Ishikawa (cell line): Measurements from ENCODE around the gene RGS6.

Experiments
- CEBPB ChIP-seq: IDR thresholded peaks from 2 replicates; pipeline ENCODE4 v1.6.1; 2012
- CREB1 ChIP-seq: IDR thresholded peaks from 2 replicates; pipeline ENCODE4 v1.6.1; 2012; ENCODE audit warnings: low read depth
- EP300 ChIP-seq: IDR thresholded peaks from 2 replicates; pipeline ENCODE4 v1.6.1; 2012; ENCODE audit warnings: borderline replicate concordance
- NFIC ChIP-seq: IDR thresholded peaks from 2 replicates; pipeline ENCODE4 v1.6.1; 2012
- RAD21 ChIP-seq: IDR thresholded peaks from 2 replicates; pipeline ENCODE4 v1.6.1; 2012; ENCODE audit warnings: low read depth
- REST ChIP-seq: IDR thresholded peaks from 2 replicates; pipeline ENCODE4 v1.6.1; 2012; ENCODE audit warnings: low read depth, mild to moderate bottlenecking
- TAF1 ChIP-seq: IDR thresholded peaks from 2 replicates; pipeline ENCODE4 v1.6.1; 2012; ENCODE audit warnings: low read depth, mild to moderate bottlenecking
- TEAD4 ChIP-seq: IDR thresholded peaks from 2 replicates; pipeline ENCODE4 v1.6.1; 2012
- USF1 ChIP-seq: IDR thresholded peaks from 2 replicates; pipeline ENCODE4 v1.6.1; 2012
- YY1 ChIP-seq: IDR thresholded peaks from 2 replicates; pipeline ENCODE4 v1.6.1; 2012; ENCODE audit warnings: low read depth

GRCh38 chr14:72222046-72222445 lies 289.8 kb downstream of the RGS6 start:
- TF ChIP-seq RAD21, result no peak
- no peak for TF ChIP-seq EP300
- no peak for TF ChIP-seq CREB1
- no peak for TF ChIP-seq USF1
- no peak for TF ChIP-seq YY1
- no peak for TF ChIP-seq NFIC
- no peak for TF ChIP-seq REST
- no peak for TF ChIP-seq TAF1
- TF ChIP-seq CEBPB, result no peak
- TF ChIP-seq TEAD4, result no peak
